GM12801 (cell line): ENCODE measurements around the gene MAP2.

Experiments
- CTCF ChIP-seq: IDR thresholded peaks from one replicate; pipeline ENCODE4 v1.5.1; 2011; ENCODE audit warnings: control low read depth; ENCODE audit not compliant: insufficient read length; ENCODE audit errors: extremely low read depth

The MAP2 gene

DNA sequence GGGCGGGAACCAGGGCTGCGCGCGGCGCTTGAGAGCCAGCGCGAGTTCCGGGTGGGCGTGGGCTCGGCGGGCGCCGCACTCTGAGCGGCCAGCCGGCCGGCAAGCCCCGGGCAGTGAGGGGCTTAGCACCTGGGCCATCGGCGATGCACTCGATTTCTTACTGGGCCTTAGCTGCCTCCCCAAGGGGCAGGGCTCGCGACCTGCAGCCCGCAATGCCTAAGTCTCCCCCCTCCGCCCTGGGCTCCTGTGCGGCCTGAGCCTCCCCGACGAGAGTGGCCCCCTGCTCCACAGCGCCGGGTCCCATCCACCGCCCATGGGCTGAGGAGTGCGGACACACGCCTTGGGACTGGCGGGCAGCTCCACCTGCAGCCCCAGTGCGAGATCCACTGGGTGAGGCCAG, 36.5 kb upstream of the MAP2 start:
- TF ChIP-seq CTCF: no peak

GRCh38 chr2:209388446-209389037, 35.3 kb upstream of the MAP2 start:
- no peak for TF ChIP-seq CTCF

- no peak for TF ChIP-seq CTCF
Measured at GRCh38 chr2:209389171-209389618, 34.7 kb upstream of the MAP2 start.

DNA sequence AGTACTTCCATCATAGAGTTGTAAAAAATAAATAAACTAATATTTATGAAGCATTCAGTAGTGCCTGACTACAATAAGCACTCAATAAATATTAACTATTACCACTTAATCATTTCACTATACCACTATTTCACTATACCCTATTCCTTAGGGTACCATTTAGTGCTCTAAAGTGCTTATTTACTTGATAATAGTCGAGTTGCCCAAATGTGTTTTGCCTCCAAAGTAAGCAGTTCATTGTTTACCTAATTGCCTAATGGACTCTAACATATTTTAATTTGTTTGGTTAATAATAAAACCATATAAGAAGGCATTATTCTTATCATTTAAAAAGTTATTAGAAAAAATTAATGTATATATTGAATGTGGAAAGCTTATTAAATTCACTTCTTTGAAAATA, 33.0 kb upstream of the MAP2 start:
- no peak for TF ChIP-seq CTCF

DNA sequence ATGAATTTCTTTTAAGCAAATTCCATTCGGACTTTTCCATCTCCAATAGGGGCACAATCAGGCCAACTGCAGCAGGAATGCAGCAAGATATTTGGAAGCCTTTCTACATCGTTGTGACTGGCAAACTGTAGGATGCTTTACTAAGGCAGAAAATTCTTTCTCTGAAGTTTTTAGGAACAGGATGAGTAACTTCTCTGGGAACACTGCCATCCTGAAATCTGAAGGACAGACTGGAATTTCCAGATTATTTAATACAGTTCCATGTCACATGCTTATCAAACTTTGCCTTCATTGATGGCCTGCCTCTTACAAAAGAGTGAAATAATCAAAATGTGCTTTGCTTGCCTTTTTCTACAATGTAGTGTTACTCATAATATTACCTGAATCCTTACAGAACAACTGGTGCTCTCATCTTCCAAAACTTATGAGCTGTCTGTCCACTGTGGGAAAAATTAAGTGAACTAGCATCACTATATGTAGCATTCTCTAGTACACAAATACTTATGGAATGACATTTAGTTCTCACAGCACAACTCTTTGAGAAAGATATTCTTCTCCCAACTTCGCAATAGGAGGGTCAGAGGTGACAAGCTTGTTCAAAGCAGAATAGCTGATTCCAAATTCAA, 32.0 kb upstream of the MAP2 start:
- no peak for TF ChIP-seq CTCF

- no peak for TF ChIP-seq CTCF
Measured at GRCh38 chr2:209395229-209395628, 28.6 kb upstream of the MAP2 start.

- TF ChIP-seq CTCF: no peak
Measured at GRCh38 chr2:209395652-209396051, 28.2 kb upstream of the MAP2 start.
